Measurements from ENCODE around the gene LRRK1. TPM values are rescaled to one million over a fixed set of nuclear protein-coding genes. Genes with fewer than 3 reads are reported as not detected.

Gene LRRK1
- total RNA-seq, 3 donors from 2014 or later (not counting 1 experiment from before 2014, with no cell fraction given): 1.2 to 5.5 (median 3.2) TPM

GRCh38 chr15:100973351-100974111 lies 54.4 kb downstream of the LRRK1 start:
- DNase-seq (no peak), ATAC-seq (peak in 1 of 3 donors; percentile 27)
- 18% methylated on average over 90 of the region's 90 CpGs for WGBS (ENCODE audit: insufficient coverage)
- H3K4me3 ChIP-seq (ENCODE audit: low read length): no peak overlapping the region
- Mint-ChIP-seq H3K9me3 (no peaks in the 10 kb centered on the region), H3K27ac (no peak overlapping the region), H3K36me3 (no peaks in the 10 kb centered on the region), H3K27me3 (ENCODE audit: low read depth in 2 of 2) (peaks cover 40 to 81% of the 10 kb centered on the region in 2 donors), H3K4me1 (no peaks in the 10 kb centered on the region), H3K4me3 (no peak overlapping the region)
- H3K27ac ChIP-seq (ENCODE audit: low read length): no peak overlapping the region
- intact Hi-C loops (cut with micrococcal nuclease): no loop called here
- no peak for TF ChIP-seq CTCF (IDR thresholded peaks at IDR 0.05)
- H3K4me1 ChIP-seq (ENCODE audit: control insufficient read depth, insufficient read depth, low read length): no peaks in the 10 kb centered on the region
- no peaks in the 10 kb centered on the region for H3K9me3 ChIP-seq (ENCODE audit: control insufficient read depth, insufficient read depth, low read length)
- no peaks in the 10 kb centered on the region for H3K36me3 ChIP-seq (ENCODE audit: control insufficient read depth, insufficient read depth, low read length)
- H3K27me3 ChIP-seq (ENCODE audit: control insufficient read depth, insufficient read depth, low read length): peaks cover 18% of the 10 kb centered on the region

DNA sequence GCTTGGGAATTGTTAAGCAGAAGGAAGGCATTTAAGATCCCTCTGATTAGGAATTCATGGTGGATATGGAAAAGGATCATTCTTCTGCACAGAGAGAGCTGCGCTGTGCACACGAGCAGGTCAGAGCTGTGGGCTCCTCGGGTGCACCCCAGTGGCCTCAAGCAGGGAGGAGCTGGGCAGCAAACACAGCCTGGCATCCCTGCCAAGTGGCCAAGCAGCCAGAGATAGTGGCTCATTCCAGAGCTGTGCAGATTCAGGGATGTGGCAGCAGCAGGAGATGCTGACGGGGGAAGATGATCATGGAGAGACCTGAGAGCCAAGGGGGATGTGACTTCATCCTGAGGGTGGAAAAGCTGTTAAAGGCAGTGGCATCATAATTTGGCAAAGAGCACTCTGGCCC lies 55.9 kb downstream of the LRRK1 start:
- no peaks in the 10 kb centered on the region for H3K9me3 Mint-ChIP-seq
- DNase-seq: no peak
- H3K27me3 Mint-ChIP-seq (ENCODE audit: low read depth in 2 of 2): peaks cover 38 to 70% of the 10 kb centered on the region in 2 donors
- no peaks in the 10 kb centered on the region for H3K4me1 Mint-ChIP-seq
- TF ChIP-seq CTCF (IDR thresholded peaks at IDR 0.05): no peak
- Histone ChIP-seq H3K27me3 (ENCODE audit: control insufficient read depth, insufficient read depth, low read length) (peaks cover 18% of the 10 kb centered on the region), H3K36me3 (ENCODE audit: control insufficient read depth, insufficient read depth, low read length) (no peaks in the 10 kb centered on the region), H3K4me1 (ENCODE audit: control insufficient read depth, insufficient read depth, low read length) (no peaks in the 10 kb centered on the region), H3K27ac (ENCODE audit: low read length) (no peak overlapping the region), H3K9me3 (ENCODE audit: control insufficient read depth, insufficient read depth, low read length) (no peaks in the 10 kb centered on the region), H3K4me3 (ENCODE audit: low read length) (no peak overlapping the region)
- ATAC-seq: no peak
- intact Hi-C loops (cut with micrococcal nuclease): no loop called here
- no peaks in the 10 kb centered on the region for H3K36me3 Mint-ChIP-seq
- WGBS (ENCODE audit: insufficient coverage): 89% methylated on average over 4 of the region's 4 CpGs
- H3K4me3 Mint-ChIP-seq: no peak overlapping the region
- H3K27ac Mint-ChIP-seq: no peak overlapping the region

- H3K9me3 Mint-ChIP-seq: no peaks in the 10 kb centered on the region
- peaks cover 11 to 44% of the 10 kb centered on the region in 2 donors for H3K27me3 Mint-ChIP-seq (ENCODE audit: low read depth in 2 of 2)
- H3K4me3 Mint-ChIP-seq: no peak overlapping the region
- no peaks in the 10 kb centered on the region for H3K36me3 ChIP-seq (ENCODE audit: control insufficient read depth, insufficient read depth, low read length)
- H3K9me3 ChIP-seq (ENCODE audit: control insufficient read depth, insufficient read depth, low read length): no peaks in the 10 kb centered on the region
- intact Hi-C loops (cut with micrococcal nuclease): no loop called here
- H3K27me3 ChIP-seq (ENCODE audit: control insufficient read depth, insufficient read depth, low read length): no peaks in the 10 kb centered on the region
- no peak for DNase-seq
- no peak for ATAC-seq
- no peak overlapping the region for H3K27ac ChIP-seq (ENCODE audit: low read length)
- no peak overlapping the region for H3K4me3 ChIP-seq (ENCODE audit: low read length)
- H3K27ac Mint-ChIP-seq: no peak overlapping the region
- TF ChIP-seq CTCF (IDR thresholded peaks at IDR 0.05): no peak
- no peaks in the 10 kb centered on the region for H3K4me1 ChIP-seq (ENCODE audit: control insufficient read depth, insufficient read depth, low read length)
- 91% methylated on average over 2 of the region's 4 CpGs for WGBS (ENCODE audit: insufficient coverage)
- no peaks in the 10 kb centered on the region for H3K4me1 Mint-ChIP-seq
- H3K36me3 Mint-ChIP-seq: no peaks in the 10 kb centered on the region
These were observed 61.4 kb downstream of the LRRK1 start for GRCh38 chr15:100980410-100981046.

Measured in natural killer cell (primary cell).